Uterus (tissue), 4 donors: ENCODE data around the gene MRPL21. TPM values are rescaled to one million over a fixed set of nuclear protein-coding genes. Genes with fewer than 3 reads are reported as not detected.

Source experiments
- DNase-seq, 2 donors: peaks; one replicate each; pipeline ENCODE4 v3.0.0-alpha.2; 2019 to 2020
- H3K27ac ChIP-seq, 2 donors: fragments of 200-600 bp; sonication (generic); 1 replicate in 1 of 2; 2 replicates in 1 of 2; pipeline ENCODE4 v1.5.1; 2016 to 2018
- H3K27me3 ChIP-seq, 2 donors: fragments of 200-600 bp; sonication (generic); one replicate each; pipeline ENCODE4 v1.5.1; 2018 to 2019; ENCODE audit warnings: control low read depth in 1 of 2
- H3K36me3 ChIP-seq, 2 donors: fragments of 200-600 bp; sonication (generic); one replicate each; pipeline ENCODE4 v1.5.1; 2019; ENCODE audit warnings: control low read depth in 1 of 2
- H3K4me1 ChIP-seq, 2 donors: fragments of 200-600 bp; sonication (generic); one replicate each; pipeline ENCODE4 v1.5.1; 2018 to 2019; ENCODE audit warnings: control low read depth in 1 of 2
- H3K4me3 ChIP-seq, 2 donors: fragments of 200-600 bp; sonication (generic); 1 replicate in 1 of 2; 2 replicates in 1 of 2; pipeline ENCODE4 v1.5.1; 2018 to 2019; ENCODE audit warnings: mild to moderate bottlenecking in 1 of 2
- H3K9me3 ChIP-seq, 2 donors: fragments of 200-600 bp; sonication (generic); one replicate each; pipeline ENCODE4 v1.5.1; 2019; ENCODE audit warnings: control low read depth in 1 of 2
- POLR2A ChIP-seq, 2 donors: fragments of 450-650 bp; IDR thresholded peaks; one replicate each; pipeline ENCODE4 v1.6.1; 2016; ENCODE audit warnings: antibody characterized with exemption in 2 of 2, mild to moderate bottlenecking in 1 of 2, moderate library complexity in 1 of 2
- intact Hi-C: fragments of 100-400 bp; cut with DNase I; formaldehyde crosslinking; loops from one replicate; pipeline ENCODE4 v1.15.1; 2023; ENCODE audit warnings: low total_unique reads
- total RNA-seq, 4 donors: library from RNA; depleted of rRNA in 3 of 4; stranded (reverse); fragments of >200 nt in 3 of 4; gene quantifications; one replicate each; pipeline versions ENCODE4 v1.1.0 to v1.2.4, GENCODE V29; 2014 to 2023
- TF ChIP-seq, protein P1 (sequence below), 4 experiments: fragments of 200-600 bp in 2 of 4; fragments of 450-650 bp in 2 of 4; sonication (generic) in 2 of 4; IDR thresholded peaks; one replicate each; pipeline ENCODE4 v1.5.1; 2016 to 2019; ENCODE audit warnings: antibody characterized with exemption in 4 of 4, mild to moderate bottlenecking in 2 of 4, moderate library complexity in 1 of 4
- donor health status: DM: yes; HTN: yes; CAD: no.

Gene MRPL21
- total RNA-seq, 4 donors from 2014 or later: 29.2 to 52.7 (median 36.9) TPM

DNA sequence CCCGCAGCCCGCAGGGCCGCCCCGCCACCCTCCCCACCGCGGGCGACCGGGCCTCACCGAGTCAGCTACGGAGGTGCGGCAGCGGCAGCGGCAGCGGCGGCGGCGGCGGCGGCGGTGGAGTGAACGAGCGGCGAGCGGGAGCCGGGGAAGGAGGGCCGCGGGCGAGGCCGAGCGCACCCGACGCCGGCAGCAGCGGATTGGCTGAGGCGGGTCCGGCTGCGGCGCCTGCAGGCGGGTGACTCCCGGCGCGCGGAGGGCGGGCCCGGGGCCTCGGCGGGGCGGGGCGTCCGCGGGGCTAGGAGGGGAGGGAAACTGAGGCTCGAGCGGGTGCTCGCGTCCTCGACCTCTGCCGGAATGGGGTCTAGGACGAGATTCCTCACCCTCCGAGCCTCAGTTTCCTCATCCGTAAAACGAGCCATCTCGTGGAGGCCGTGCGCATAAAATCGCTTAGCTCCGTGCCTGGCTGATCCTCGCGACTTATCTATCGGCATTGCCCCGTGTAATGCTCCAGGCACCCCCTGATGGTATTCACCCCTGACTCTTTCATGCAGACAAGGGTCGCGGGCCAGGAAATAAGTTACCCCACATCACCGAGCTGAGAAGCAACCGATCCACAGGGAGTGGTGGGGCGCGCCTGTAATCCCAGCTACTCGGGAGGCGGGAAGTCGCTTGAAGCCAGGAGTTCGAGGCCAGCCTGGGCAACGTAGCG is 61.8 kb downstream of the MRPL21 start, which contains the start of gene CPT1A:
Gene CPT1A (minus strand): TSS at position 199 of the 709 bp plus-strand sequence. CDS start 26,442 bp downstream, outside the sequence.
- Histone ChIP-seq H3K27me3 (no peaks in the 10 kb centered on the region), H3K36me3 (no peaks in the 10 kb centered on the region), H3K27ac (peak within 1 kb of the TSS; percentile 86 to 96), H3K4me3 (peak within 1 kb of the TSS; percentile 59 to 87), H3K4me1 (peaks cover 13 to 19% of the 10 kb centered on the region in 2 donors), H3K9me3 (no peaks in the 10 kb centered on the region)
- TF ChIP-seq, protein P1, sequence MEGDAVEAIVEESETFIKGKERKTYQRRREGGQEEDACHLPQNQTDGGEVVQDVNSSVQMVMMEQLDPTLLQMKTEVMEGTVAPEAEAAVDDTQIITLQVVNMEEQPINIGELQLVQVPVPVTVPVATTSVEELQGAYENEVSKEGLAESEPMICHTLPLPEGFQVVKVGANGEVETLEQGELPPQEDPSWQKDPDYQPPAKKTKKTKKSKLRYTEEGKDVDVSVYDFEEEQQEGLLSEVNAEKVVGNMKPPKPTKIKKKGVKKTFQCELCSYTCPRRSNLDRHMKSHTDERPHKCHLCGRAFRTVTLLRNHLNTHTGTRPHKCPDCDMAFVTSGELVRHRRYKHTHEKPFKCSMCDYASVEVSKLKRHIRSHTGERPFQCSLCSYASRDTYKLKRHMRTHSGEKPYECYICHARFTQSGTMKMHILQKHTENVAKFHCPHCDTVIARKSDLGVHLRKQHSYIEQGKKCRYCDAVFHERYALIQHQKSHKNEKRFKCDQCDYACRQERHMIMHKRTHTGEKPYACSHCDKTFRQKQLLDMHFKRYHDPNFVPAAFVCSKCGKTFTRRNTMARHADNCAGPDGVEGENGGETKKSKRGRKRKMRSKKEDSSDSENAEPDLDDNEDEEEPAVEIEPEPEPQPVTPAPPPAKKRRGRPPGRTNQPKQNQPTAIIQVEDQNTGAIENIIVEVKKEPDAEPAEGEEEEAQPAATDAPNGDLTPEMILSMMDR (IDR thresholded peaks at IDR 0.05): no peak
- TF ChIP-seq POLR2A (IDR thresholded peaks at IDR 0.05): peak; percentile 73 to 93
- DNase-seq: peak; percentile 72 to 80
- intact Hi-C loops: no loop called here

Other genes with a start within 250 kb of the MRPL21 start
- under 1 TPM in 1 of 4 donors, not detected in 3; 0.41 TPM for gene GAL, start 219.3 kb downstream of the MRPL21 start, total RNA-seq
- 10 to 100 TPM in 1 of 4 donors, 1 to 10 TPM in 2, not detected in 1; 1.2 to 57.4 (median 1.6) TPM for gene TESMIN, start 152.3 kb downstream of the MRPL21 start, total RNA-seq
- 100 to 1,000 TPM in 2 of 4 donors, 10 to 100 TPM in 2; 27.2 to 125 (median 67.9) TPM for gene CPT1A, start 61.9 kb downstream of the MRPL21 start, total RNA-seq
- gene IGHMBP2, start 59 bp upstream of the MRPL21 start, total RNA-seq: 10 to 100 TPM in 3 of 4 donors, under 1 TPM in 1; 0.88 to 38.5 (median 19.9) TPM
- under 1 TPM in 1 of 4 donors, not detected in 3; 0.41 TPM for gene MRGPRD, start 77.2 kb upstream of the MRPL21 start, total RNA-seq
- gene MRGPRF, start 109.4 kb upstream of the MRPL21 start, total RNA-seq: 100 to 1,000 TPM in 1 of 4 donors, 10 to 100 TPM in 3; 52.6 to 173 (median 75.0) TPM
- 10 to 100 TPM in 3 of 4 donors, 1 to 10 TPM in 1; 5.6 to 54.6 (median 17.7) TPM for gene TPCN2, start 145.1 kb upstream of the MRPL21 start, total RNA-seq